ENCODE measurements around the gene TSNAX.
"Not testable (repeated sequence)": the region's sequence is repeated elsewhere in the genome, so short reads cannot be mapped to it uniquely, and the experiment has no call there.

TSNAX gene

GRCh38 chr1:231564373-231564772 is 35.9 kb downstream of the TSNAX start:
- DNase-seq = no peak

DNA sequence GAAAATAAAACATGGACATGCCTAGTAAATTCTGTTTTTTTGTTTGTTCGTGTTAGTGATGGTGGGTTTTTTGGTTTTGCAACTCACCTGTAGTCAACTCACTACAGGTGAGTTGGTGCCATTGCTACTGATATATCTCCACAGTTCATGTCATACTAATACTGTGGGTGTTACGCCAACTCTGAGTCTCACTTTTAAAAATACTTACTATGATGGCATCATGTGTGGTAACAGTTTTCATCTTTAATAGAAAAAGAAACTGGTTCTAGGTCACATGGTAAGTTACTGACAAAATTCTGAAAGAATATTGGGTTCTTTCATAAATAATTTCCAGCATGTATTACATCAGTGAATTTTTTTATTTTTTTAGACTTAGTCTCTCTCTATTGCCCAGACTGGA is 38.0 kb downstream of the TSNAX start:
- no peak for DNase-seq

GRCh38 chr1:231570262-231570661 is 41.8 kb downstream of the TSNAX start:
- not testable (repeated sequence) for DNase-seq

DNA sequence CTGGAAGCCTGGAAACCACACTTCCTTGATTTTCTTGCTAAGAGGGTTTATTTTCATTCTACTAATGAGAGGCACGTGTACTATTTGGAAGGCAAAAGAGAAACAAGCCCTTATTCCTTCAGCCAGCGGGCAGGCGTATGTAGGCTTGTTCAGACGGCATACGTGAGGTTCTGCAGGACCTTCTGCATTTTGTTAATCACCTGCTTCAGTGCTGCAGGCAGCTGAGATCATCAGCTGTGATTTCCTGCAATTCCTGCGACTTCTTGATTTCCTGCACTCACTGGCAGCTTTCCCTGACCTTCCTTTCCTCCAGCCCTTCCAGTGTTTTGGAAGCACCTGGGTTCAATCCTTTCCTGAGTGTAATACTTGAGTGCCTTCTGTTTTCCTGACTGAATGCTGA is 43.4 kb downstream of the TSNAX start:
- DNase-seq = no peak

- DNase-seq = no peak
Measured at GRCh38 chr1:231575472-231575871, 47.0 kb downstream of the TSNAX start.

DNA sequence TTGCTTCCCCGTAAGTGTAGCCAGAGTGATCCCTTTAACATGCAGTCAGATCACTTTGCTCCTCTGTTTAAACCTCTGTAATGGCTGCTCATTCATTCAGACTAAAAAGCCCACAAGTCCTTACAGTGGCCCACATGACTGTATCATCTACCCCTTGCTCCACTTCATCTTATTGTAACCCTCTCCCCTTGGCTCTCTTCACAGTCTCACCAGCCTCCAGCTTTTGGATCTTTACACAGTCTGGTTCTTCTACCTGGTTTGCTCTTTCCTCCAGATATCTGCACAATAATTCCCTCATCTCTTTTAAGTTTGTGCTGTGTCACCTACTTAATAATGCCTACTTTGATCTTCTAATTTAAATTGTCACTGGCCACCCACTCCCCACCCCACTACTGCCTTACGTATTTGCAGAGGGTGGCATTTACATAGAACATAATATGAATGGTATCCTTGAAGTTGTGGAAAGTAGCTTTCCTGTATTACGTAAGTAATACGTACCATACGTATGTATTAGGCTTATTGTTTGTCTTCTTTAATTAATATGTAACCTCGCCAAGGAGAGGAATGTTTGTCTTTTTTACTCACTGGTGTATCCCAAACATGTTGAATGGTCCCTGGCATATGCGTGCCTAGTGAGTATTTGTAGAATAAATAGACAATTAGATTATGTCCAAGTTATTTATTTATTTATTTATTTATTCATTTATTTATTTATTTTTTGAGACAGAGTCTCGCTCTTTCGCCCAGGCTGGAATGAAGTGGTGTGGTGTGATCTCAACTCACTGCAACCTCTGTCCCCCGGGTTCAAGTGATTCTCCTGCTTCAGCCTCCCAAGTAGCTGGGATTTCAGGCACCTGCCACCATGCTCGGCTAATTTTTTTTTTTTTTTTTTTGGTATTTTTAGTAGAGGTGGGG is 48.6 kb downstream of the TSNAX start:
- DNase-seq = no peak

GRCh38 chr1:231580874-231581273 is 52.4 kb downstream of the TSNAX start:
- no peak for DNase-seq

GRCh38 chr1:231581859-231582258 is 53.4 kb downstream of the TSNAX start:
- no peak for DNase-seq

DNA sequence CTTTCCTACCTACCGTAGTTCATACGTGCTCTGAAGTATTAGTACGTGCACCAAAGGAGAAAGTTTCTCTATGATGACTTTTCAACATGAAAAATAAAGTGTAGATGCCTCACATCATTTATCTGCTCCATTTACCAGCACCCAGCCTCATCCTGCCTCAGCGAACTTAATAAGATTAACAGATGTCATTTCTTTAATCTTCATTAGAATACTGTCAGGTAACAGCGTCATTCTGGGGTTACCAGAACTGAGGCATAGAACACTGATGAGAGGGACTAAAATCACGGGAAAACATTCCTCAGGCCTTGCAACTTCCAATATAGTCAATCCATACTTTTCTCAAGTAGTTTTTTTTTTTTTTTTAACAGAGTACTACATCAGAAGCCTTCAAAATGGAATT is 54.9 kb downstream of the TSNAX start:
- DNase-seq = no peak

GRCh38 chr1:231584117-231584516 is 55.6 kb downstream of the TSNAX start:
- DNase-seq = peak; percentile 48

DNA sequence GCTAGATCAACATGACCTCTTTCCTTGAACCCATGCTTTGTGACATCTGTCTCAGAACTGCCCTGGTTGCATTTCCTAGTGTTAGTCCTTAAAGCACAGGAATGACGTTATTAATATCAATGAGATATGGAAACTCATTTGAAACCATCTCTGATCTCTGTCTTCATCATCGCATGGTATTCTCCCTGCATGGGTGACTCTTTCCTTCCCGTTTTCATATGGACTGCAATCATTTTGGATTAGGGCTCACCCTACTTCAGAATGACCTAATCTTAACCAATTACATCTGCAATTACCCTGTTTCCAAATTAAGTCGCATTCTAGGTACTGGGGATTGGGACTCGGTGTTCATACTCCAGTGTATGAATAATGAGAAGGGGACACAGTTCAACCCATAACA is 56.5 kb downstream of the TSNAX start:
- DNase-seq = no peak

DNA sequence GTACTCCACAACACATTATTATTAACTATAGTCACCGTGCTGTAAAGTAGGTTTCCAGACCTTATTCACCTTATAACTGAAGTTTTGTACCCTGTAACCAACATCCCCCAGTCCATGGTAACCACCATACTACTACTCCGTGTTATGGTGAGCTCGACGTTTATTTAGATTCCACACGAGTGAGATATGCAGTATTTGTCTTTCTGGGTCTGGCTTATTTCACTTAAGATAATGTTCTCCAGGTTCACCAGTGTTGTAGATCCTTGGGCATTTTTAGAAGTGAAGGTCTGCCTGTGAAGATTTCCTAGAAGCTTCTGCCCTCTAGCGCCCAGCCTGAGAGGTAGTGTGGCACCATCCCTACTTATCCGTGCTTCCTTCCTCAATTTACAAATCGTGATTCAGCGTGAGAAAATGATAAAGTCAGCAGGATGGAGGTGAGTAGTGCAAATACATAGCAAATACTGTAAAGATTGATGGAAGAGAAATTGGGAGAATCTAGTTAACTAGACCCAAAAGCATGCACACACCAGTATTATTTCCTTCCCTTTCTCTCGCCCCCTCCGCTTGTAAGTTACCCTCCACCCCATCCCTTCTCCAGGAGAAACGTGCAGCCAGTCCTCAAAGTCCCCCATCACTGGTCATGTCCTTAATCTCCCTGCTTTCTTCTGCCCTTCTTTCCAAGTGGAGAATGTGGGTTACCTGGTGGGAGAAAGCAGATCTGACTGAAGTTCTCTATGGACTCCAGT is 62.2 kb downstream of the TSNAX start:
- peak; percentile 15 for DNase-seq

- DNase-seq = no peak
Measured at GRCh38 chr1:231591466-231591865, 63.0 kb downstream of the TSNAX start.

DNA sequence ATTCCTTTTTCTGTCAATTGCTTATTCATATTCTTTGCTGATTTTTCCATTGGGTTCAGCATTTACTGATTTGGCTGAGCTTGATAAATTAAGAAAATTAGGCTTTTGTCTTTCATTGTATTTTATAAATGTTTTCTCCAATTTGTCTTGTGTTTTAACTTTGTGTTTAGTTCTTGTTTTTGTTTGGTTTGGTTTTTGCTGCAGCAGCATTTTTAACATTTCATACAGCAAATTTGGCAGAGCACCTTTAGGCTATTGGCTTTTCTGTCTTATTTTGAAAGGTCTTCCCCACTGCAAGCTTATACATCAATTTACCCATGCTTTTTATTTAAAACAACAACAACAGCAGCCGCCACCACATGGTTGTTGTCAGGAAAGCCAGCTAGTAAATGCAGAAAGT is 64.3 kb downstream of the TSNAX start:
- DNase-seq = no peak

DNA sequence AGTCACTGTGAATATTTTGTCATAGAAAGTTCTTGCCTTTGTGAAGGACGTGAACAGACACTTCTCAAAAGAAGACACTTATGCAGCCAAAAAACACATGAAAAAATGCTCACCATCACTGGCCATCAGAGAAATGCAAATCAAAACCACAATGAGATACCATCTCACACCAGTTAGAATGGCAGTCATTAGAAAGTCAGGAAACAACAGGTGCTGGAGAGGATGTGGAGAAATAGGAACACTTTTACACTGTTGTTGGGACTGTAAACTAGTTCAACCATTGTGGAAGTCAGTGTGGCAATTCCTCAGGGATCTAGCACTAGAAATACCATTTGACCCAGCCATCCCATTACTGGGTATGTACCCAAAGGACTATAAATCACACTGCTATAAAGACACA is 64.8 kb downstream of the TSNAX start:
- DNase-seq = not testable (repeated sequence)

GRCh38 chr1:231594123-231594522 is 65.7 kb downstream of the TSNAX start:
- no peak for DNase-seq

DNA sequence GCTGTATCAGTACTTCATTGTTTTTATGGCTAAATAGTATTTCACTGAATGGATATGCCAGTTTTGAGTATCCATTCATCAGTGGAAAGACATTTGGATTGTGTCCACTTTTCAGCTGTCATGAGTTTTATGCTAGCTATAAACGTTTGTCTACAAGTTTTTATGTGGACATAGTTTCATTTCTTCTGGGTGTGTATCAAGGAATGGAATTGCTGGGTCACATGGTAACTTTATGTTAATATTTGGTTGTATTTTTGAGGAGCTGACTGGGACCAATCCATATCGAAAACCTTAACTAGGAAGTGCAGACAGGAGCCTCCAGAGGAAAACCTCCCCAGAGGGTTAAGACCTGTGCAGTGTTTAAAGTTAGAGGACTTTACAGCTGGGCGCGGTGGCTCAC is 66.3 kb downstream of the TSNAX start:
- no peak for DNase-seq

DNA sequence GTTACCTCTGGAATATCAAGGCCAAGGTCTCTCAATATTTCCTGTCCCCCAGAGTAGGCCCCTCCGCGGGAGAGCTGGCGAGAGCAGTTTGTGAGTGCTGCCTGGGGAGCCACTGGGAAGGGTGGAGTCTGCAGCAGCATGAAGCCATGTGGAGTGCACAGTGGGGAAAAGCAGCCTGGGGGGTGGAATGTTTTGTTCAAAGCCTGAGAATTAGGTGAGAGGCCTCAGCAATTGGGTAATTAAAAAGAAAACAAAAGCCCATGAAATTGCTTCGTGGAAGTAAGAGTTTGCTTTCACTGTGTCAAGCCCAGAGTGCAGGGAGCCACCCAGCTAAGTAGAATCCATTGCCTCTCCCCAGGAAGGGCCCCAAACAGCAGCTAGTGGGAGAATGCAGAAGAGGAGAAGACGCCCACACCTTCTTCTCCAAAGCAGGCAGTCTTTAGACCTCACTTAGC is 67.9 kb downstream of the TSNAX start:
- DNase-seq = no peak

GRCh38 chr1:231597971-231598370 is 69.5 kb downstream of the TSNAX start:
- DNase-seq = no peak

- DNase-seq = no peak
Measured at GRCh38 chr1:231600458-231600976, 72.0 kb downstream of the TSNAX start.

- no peak for DNase-seq
Measured at GRCh38 chr1:231601824-231602672, 73.6 kb downstream of the TSNAX start.

GRCh38 chr1:231602673-231602984 is 74.2 kb downstream of the TSNAX start:
- DNase-seq = no peak
